Spleen (tissue), 7 donors: ENCODE results near the gene LMCD1.

ENCODE experiments used
- POLR2A ChIP-seq, 3 donors: fragments of 450-650 bp; IDR thresholded peaks; one replicate each; pipeline ENCODE4 v1.5.1; 2017; ENCODE audit warnings: antibody characterized with exemption in 3 of 3, mild to moderate bottlenecking in 1 of 3
- POLR2AphosphoS5 ChIP-seq, 3 donors: sonication (generic); formaldehyde crosslinking; IDR thresholded peaks; one replicate each; pipeline ENCODE4 v1.5.1; 2017; ENCODE audit warnings: antibody characterized with exemption in 3 of 3
- TF ChIP-seq, protein P1 (sequence below), 11 experiments: fragments of 200-600 bp in 7 of 11; fragments of 450-650 bp in 4 of 11; sonication (generic) in 4 of 11; IDR thresholded peaks in 8 of 11; conservative IDR thresholded peaks in 3 of 11; 1 replicate in 7 of 11; 2 replicates in 4 of 11; pipeline versions ENCODE4 v1.4.0 to v1.8.0; 2016 to 2021; ENCODE audit warnings: antibody characterized with exemption in 11 of 11, inconsistent platforms in 4 of 11, mild to moderate bottlenecking in 1 of 11
- donor health status: DM: no; HTN: no; CAD: no; lungs with moderate emphysema.
- donor health status: DM: no; HTN: no; CAD: no.
- donor health status: DM: no; HTN: no; CAD: no.

DNA sequence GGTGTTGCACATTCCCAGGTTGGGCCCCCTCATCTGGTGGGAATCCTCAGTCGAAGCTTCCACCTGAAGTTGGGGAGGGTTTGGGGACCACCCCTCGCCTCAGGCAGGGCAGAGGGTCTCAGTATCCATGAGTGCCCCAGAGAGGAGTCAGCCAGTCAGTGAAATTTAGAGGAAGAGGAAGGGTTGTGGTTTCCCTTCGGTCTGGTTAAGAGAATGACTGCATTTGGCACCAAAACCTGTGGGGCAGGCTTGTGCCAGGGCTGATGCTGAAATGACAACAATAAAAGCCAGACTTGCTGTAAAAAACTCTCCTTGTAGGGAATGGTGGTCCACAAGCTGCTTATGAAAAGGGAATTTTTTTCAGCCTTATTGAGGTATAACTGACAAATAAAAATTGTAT, 22.6 kb downstream of the LMCD1 start:
- TF ChIP-seq, protein P1, sequence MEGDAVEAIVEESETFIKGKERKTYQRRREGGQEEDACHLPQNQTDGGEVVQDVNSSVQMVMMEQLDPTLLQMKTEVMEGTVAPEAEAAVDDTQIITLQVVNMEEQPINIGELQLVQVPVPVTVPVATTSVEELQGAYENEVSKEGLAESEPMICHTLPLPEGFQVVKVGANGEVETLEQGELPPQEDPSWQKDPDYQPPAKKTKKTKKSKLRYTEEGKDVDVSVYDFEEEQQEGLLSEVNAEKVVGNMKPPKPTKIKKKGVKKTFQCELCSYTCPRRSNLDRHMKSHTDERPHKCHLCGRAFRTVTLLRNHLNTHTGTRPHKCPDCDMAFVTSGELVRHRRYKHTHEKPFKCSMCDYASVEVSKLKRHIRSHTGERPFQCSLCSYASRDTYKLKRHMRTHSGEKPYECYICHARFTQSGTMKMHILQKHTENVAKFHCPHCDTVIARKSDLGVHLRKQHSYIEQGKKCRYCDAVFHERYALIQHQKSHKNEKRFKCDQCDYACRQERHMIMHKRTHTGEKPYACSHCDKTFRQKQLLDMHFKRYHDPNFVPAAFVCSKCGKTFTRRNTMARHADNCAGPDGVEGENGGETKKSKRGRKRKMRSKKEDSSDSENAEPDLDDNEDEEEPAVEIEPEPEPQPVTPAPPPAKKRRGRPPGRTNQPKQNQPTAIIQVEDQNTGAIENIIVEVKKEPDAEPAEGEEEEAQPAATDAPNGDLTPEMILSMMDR (IDR thresholded peaks at IDR 0.05 in 8 of 11, conservative IDR thresholded peaks at IDR 0.05 in 3 of 11), result no peak
- TF ChIP-seq POLR2A (IDR thresholded peaks at IDR 0.05) (no peak), POLR2AphosphoS5 (IDR thresholded peaks at IDR 0.05) (peak in 1 of 3 donors; percentile 18)
